BE2C (cell line): ENCODE results near the gene EIF4G3.
"Not testable (repeated sequence)": the region's sequence is repeated elsewhere in the genome, so short reads cannot be mapped to it uniquely, and the experiment has no call there.

Experiments
- DNase-seq: peaks from one replicate; pipeline ENCODE4 v3.0.0-alpha.2; 2020
- H3K27me3 ChIP-seq: fragments of 250-450 bp; sonication (Bioruptor Pico); 2 replicates; pipeline ENCODE4 v1.5.1; 2020; ENCODE audit warnings: mild to moderate bottlenecking
- H3K36me3 ChIP-seq: fragments of 250-450 bp; sonication (Bioruptor Pico); 2 replicates; pipeline ENCODE4 v1.5.1; 2020; ENCODE audit warnings: mild to moderate bottlenecking
- H3K4me1 ChIP-seq: fragments of 250-450 bp; sonication (Bioruptor Pico); 2 replicates; pipeline ENCODE4 v1.5.1; 2020
- H3K4me3 ChIP-seq: 2 replicates; pipeline ENCODE4 v1.5.1; 2011; ENCODE audit warnings: low read depth, low read length
- H3K9me3 ChIP-seq: fragments of 250-450 bp; sonication (Bioruptor Pico); 2 replicates; pipeline ENCODE4 v1.5.1; 2020
- TF ChIP-seq, protein P1 (sequence below): IDR thresholded peaks from 2 replicates; pipeline ENCODE4 v1.5.1; 2012; ENCODE audit warnings: mild to moderate bottlenecking, low read depth, low read length

EIF4G3 gene

DNA sequence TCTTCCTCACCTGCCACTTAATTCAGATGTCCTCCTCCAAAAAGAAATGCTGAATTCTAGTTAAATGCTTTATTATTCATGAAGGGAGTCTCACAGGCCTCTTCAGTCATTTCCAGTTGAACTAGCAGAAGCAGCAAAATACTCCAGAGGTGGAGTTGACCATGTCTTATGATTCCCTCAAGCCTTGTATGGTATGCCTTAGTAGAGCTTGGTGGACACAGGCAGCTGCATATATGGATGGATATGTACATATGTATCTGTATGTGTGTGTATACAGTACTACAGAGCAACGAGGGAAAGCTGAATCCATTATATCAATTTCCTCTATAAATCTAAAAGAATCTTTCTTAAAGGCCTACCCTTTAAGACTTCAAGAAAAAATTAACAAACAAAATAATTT lies 306.0 kb downstream of the EIF4G3 start:
- H3K4me3 ChIP-seq, result no peak overlapping the region
- no peaks in the 10 kb centered on the region for H3K36me3 ChIP-seq
- no peaks in the 10 kb centered on the region for H3K9me3 ChIP-seq
- no peaks in the 10 kb centered on the region for H3K4me1 ChIP-seq
- TF ChIP-seq, protein P1, sequence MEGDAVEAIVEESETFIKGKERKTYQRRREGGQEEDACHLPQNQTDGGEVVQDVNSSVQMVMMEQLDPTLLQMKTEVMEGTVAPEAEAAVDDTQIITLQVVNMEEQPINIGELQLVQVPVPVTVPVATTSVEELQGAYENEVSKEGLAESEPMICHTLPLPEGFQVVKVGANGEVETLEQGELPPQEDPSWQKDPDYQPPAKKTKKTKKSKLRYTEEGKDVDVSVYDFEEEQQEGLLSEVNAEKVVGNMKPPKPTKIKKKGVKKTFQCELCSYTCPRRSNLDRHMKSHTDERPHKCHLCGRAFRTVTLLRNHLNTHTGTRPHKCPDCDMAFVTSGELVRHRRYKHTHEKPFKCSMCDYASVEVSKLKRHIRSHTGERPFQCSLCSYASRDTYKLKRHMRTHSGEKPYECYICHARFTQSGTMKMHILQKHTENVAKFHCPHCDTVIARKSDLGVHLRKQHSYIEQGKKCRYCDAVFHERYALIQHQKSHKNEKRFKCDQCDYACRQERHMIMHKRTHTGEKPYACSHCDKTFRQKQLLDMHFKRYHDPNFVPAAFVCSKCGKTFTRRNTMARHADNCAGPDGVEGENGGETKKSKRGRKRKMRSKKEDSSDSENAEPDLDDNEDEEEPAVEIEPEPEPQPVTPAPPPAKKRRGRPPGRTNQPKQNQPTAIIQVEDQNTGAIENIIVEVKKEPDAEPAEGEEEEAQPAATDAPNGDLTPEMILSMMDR, result no peak
- H3K27me3 ChIP-seq, result no peaks in the 10 kb centered on the region
- no peak for DNase-seq

DNA sequence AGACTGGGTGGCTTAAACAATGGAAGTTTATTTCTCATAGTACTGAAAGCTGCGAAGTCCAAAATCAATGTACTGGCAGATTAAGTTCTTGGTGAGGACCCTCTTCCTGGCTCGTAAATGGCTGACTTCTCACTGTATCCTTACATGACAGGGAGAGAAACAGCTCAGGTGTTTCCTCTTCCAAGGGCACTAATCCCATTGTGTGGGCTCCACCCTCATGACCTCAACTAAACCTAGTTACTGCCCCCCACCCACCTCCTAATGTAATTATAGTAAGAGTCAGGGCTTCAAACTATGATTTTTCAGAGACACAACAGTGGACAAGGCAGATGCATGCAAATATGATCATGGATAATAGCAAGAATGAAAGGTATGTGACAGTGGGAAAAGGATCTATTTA lies 308.4 kb downstream of the EIF4G3 start:
- Histone ChIP-seq H3K27me3 (no peaks in the 10 kb centered on the region), H3K9me3 (no peaks in the 10 kb centered on the region), H3K4me1 (no peaks in the 10 kb centered on the region), H3K36me3 (0 out of 2 replicates have a peak, but pooled peaks cover 5% of the 10 kb centered on the region), H3K4me3 (no peak overlapping the region)
- DNase-seq, result no peak
- TF ChIP-seq, protein P1, result no peak

GRCh38 chr1:20867847-20868246 lies 308.9 kb downstream of the EIF4G3 start:
- Histone ChIP-seq H3K9me3 (no peaks in the 10 kb centered on the region), H3K36me3 (0 out of 2 replicates have a peak, but pooled peaks cover 5% of the 10 kb centered on the region), H3K4me1 (no peaks in the 10 kb centered on the region), H3K4me3 (no peak overlapping the region), H3K27me3 (no peaks in the 10 kb centered on the region)
- no peak for DNase-seq
- TF ChIP-seq, protein P1, result no peak

DNA sequence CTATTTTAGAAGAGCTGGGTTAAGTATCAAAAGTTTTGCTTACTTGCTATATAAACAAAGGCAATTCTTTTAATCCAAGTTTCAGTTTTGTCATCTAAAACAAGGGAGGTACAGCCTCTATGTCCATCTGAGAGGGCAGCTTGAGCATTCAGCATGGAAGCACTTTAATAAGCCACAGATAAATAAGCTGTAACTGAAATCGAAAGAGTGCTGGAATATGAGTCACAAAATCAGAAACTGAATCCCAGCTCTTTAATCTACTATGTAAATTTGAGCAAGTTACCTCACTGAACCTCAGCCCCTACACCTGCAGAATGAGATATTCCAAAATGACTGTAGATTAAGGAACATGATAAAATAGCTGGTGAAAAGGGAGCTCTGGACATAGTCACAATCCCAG lies 309.6 kb downstream of the EIF4G3 start:
- Histone ChIP-seq H3K4me1 (no peaks in the 10 kb centered on the region), H3K27me3 (no peaks in the 10 kb centered on the region), H3K36me3 (0 out of 2 replicates have a peak, but pooled peaks cover 5% of the 10 kb centered on the region), H3K9me3 (no peaks in the 10 kb centered on the region), H3K4me3 (no peak overlapping the region)
- TF ChIP-seq, protein P1, result no peak
- no peak for DNase-seq

DNA sequence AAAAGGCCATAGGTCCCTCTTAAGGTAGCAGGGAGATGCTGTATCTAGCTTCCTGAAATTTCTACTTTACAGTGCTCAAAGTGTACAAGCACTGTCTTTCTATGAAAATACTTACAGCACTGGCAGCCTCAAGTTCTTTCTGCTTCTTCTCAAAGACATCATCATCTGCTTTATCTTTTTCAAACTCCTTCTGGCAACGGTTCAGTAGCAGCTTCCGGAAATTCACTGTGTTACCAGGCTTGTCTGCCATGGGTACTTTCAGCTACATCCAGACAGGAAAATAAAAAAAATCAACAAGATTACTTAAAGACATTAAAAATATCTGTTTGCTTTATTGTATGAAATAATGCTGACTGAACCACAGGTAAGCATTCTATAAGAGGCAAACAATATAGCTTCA lies 311.7 kb downstream of the EIF4G3 start:
- H3K4me3 ChIP-seq, result no peak overlapping the region
- peaks cover 5% of the 10 kb centered on the region; the same call in 1 of the 2 replicates for H3K36me3 ChIP-seq
- H3K4me1 ChIP-seq, result no peaks in the 10 kb centered on the region
- no peak for DNase-seq
- H3K27me3 ChIP-seq, result no peaks in the 10 kb centered on the region
- H3K9me3 ChIP-seq, result no peaks in the 10 kb centered on the region
- TF ChIP-seq, protein P1, result no peak

GRCh38 chr1:20854529-20854928 lies 322.2 kb downstream of the EIF4G3 start:
- H3K27me3 ChIP-seq, result no peaks in the 10 kb centered on the region
- TF ChIP-seq, protein P1, result no peak
- no peaks in the 10 kb centered on the region for H3K9me3 ChIP-seq
- no peak overlapping the region for H3K4me3 ChIP-seq
- no peak for DNase-seq
- H3K4me1 ChIP-seq, result no peaks in the 10 kb centered on the region
- H3K36me3 ChIP-seq, result no peaks in the 10 kb centered on the region; the same call in none of the 2 replicates

DNA sequence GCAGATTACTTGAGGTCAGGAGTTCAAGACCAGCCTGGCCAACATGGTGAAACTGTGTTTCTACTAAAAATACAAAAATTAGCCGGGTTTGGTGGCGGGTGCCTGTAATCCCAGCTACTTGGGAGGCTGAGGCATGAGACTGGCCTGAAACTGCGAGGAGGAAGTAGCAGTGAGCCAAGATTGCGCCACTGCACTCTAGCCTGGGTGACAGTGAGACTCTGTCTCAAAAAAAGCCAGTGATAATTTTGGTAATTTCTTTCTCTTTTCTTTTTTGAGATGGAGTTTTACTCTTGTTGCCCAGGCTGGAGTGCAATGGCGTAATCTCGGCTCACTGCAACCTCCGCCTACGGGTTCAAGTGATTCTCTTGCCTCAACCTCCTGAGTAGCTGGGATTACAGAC lies 324.9 kb downstream of the EIF4G3 start:
- DNase-seq, H3K9me3 ChIP-seq, H3K36me3 ChIP-seq, H3K4me1 ChIP-seq, H3K4me3 ChIP-seq, H3K27me3 ChIP-seq: not testable (repeated sequence)
